Tibial artery (tissue), 4 donors: Measurements from ENCODE around the gene ADAM12.

Source experiments
- DNase-seq, 2 donors: peaks; one replicate each; pipeline ENCODE4 v3.0.0-alpha.2; 2019
- H3K27ac ChIP-seq, 2 donors: fragments of 200-600 bp; sonication (generic) in 1 of 2; 1 replicate in 1 of 2; 2 replicates in 1 of 2; pipeline ENCODE4 v1.5.1; 2018 to 2019; ENCODE audit warnings: mild to moderate bottlenecking in 1 of 2
- H3K27me3 ChIP-seq, 2 donors: fragments of 200-600 bp; sonication (generic) in 1 of 2; one replicate each; pipeline versions ENCODE4 v1.5.1 to v1.6.0; 2016 to 2019
- H3K36me3 ChIP-seq, 3 donors: fragments of 200-600 bp; sonication (generic) in 2 of 3; one replicate each; pipeline ENCODE4 v1.5.1; 2016 to 2019; ENCODE audit warnings: mild to moderate bottlenecking in 2 of 3
- H3K4me1 ChIP-seq, 4 donors: fragments of 200-600 bp; sonication (generic) in 2 of 4; 1 replicate in 3 of 4; 2 replicates in 1 of 4; pipeline ENCODE4 v1.5.1; 2016 to 2019
- H3K4me3 ChIP-seq, 2 donors: fragments of 200-600 bp; sonication (generic) in 1 of 2; 1 replicate in 1 of 2; 2 replicates in 1 of 2; pipeline ENCODE4 v1.5.1; 2018 to 2019; ENCODE audit warnings: mild to moderate bottlenecking in 2 of 2
- H3K9me3 ChIP-seq, 3 donors: fragments of 200-600 bp; sonication (generic) in 1 of 3; one replicate each; pipeline ENCODE4 v1.5.1; 2016 to 2019
- CTCF ChIP-seq, 2 experiments: fragments of 200-600 bp in 1 of 2; fragments of 450-650 bp in 1 of 2; IDR thresholded peaks; one replicate each; pipeline ENCODE4 v1.5.1; 2017 to 2019; ENCODE audit warnings: antibody characterized with exemption in 2 of 2, mild to moderate bottlenecking in 1 of 2, moderate library complexity in 1 of 2
- intact Hi-C: fragments of 100-400 bp; cut with DNase I; formaldehyde crosslinking; loops from one replicate; pipeline ENCODE4 v1.15.0; 2023; ENCODE audit warnings: low total_unique reads

Gene ADAM12

GRCh38 chr10:126092366-126093215 is 295.7 kb downstream of the ADAM12 start:
- H3K4me1 ChIP-seq: no peaks in the 10 kb centered on the region
- no peak for DNase-seq
- H3K9me3 ChIP-seq: no peaks in the 10 kb centered on the region
- intact Hi-C loops: no loop called here
- no peaks in the 10 kb centered on the region for H3K36me3 ChIP-seq
- TF ChIP-seq CTCF (IDR thresholded peaks at IDR 0.05): no peak
- H3K27ac ChIP-seq: no peak overlapping the region
- H3K27me3 ChIP-seq: no peaks in the 10 kb centered on the region
- H3K4me3 ChIP-seq: no peak overlapping the region

GRCh38 chr10:126090911-126091728 is 297.2 kb downstream of the ADAM12 start:
- DNase-seq: no peak
- no peak for TF ChIP-seq CTCF (IDR thresholded peaks at IDR 0.05)
- Histone ChIP-seq H3K9me3 (no peaks in the 10 kb centered on the region), H3K27ac (no peak overlapping the region), H3K36me3 (no peaks in the 10 kb centered on the region), H3K4me1 (no peaks in the 10 kb centered on the region), H3K4me3 (no peak overlapping the region), H3K27me3 (no peaks in the 10 kb centered on the region)
- intact Hi-C loops: no loop called here

GRCh38 chr10:126090443-126090842 is 297.8 kb downstream of the ADAM12 start:
- no peak for DNase-seq
- Histone ChIP-seq H3K4me1 (no peaks in the 10 kb centered on the region), H3K9me3 (no peaks in the 10 kb centered on the region), H3K36me3 (no peaks in the 10 kb centered on the region), H3K27me3 (no peaks in the 10 kb centered on the region), H3K4me3 (no peak overlapping the region), H3K27ac (no peak overlapping the region)
- intact Hi-C loops: no loop called here
- no peak for TF ChIP-seq CTCF (IDR thresholded peaks at IDR 0.05)

DNA sequence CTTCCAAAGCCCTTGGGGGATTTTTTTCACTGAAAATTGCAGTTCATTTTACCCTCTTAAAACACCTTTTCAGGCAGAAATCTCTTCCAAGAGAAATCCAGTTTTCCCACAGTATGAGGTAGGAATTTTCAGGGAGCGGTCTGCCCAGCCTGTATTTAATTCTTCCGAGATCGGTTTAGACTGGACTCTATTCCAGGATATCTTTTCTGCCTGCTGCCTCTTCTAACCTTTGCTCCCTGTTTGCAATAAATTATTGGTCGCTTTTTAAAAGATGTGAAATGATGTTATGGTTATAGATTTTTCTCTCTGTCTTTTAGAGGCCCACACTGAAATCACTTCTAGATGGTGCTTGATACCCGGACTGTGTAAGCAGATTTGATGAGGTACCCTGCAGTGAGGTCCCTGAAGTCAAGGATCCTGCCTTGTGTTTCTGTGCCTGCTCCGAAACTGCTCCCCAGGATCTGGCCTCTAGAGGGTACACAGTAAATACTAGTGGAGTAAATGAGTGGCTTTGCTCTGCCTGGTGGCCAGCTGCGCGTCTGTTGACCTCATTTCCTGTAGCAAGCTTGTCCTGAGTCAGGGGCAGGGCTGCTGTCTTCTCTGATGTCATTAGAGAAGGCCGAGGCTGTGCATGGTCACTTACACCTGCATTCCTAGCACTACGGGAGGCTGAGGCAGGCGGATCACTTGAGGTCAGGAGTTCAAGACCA is 300.3 kb downstream of the ADAM12 start:
- Histone ChIP-seq H3K27me3 (no peaks in the 10 kb centered on the region), H3K27ac (no peak overlapping the region), H3K9me3 (no peaks in the 10 kb centered on the region), H3K36me3 (no peaks in the 10 kb centered on the region), H3K4me1 (no peaks in the 10 kb centered on the region), H3K4me3 (no peak overlapping the region)
- DNase-seq: no peak
- intact Hi-C loops: no loop called here
- TF ChIP-seq CTCF (IDR thresholded peaks at IDR 0.05): no peak

GRCh38 chr10:126087153-126087680 is 301.1 kb downstream of the ADAM12 start:
- Histone ChIP-seq H3K27ac (no peak overlapping the region), H3K36me3 (no peaks in the 10 kb centered on the region), H3K27me3 (no peaks in the 10 kb centered on the region), H3K9me3 (no peaks in the 10 kb centered on the region), H3K4me3 (no peak overlapping the region), H3K4me1 (no peaks in the 10 kb centered on the region)
- DNase-seq: no peak
- TF ChIP-seq CTCF (IDR thresholded peaks at IDR 0.05): no peak
- intact Hi-C loops: no loop called here
